Lower leg skin (tissue), 4 donors: ENCODE data around the gene RNF227. TPM values are rescaled to one million over a fixed set of nuclear protein-coding genes. Genes with fewer than 3 reads are reported as not detected.

Source experiments
- DNase-seq, 2 donors: peaks; one replicate each; pipeline ENCODE4 v3.0.0-alpha.2; 2019; ENCODE audit warnings: low spot score in 2 of 2
- H3K4me3 ChIP-seq: fragments of 200-600 bp; sonication (generic); 2 replicates; pipeline ENCODE4 v1.5.1; 2017; ENCODE audit warnings: mild to moderate bottlenecking, low read depth; ENCODE audit not compliant: poor library complexity, severe bottlenecking
- POLR2A ChIP-seq, 2 donors: fragments of 450-650 bp; IDR thresholded peaks; one replicate each; pipeline ENCODE4 v1.6.1; 2016 to 2017; ENCODE audit warnings: antibody characterized with exemption in 2 of 2, mild to moderate bottlenecking in 1 of 2, moderate library complexity in 1 of 2
- WGBS, 2 donors: methylation state at CpG; one replicate each; pipeline ENCODE4 v1.1.5; 2018; 5-methylcytosine and 5-hydroxymethylcytosine counted together
- intact Hi-C: fragments of 100-400 bp; cut with DNase I; formaldehyde crosslinking; loops from one replicate; pipeline ENCODE4 v1.15.0; 2023; ENCODE audit warnings: low total_unique reads
- total RNA-seq, 4 donors: library from RNA; depleted of rRNA; stranded (reverse); fragments of >200 nt; gene quantifications; one replicate each; pipeline ENCODE4 v1.1.0, GENCODE V29; 2016
- TF ChIP-seq, protein P1 (sequence below), 3 donors: fragments of 450-650 bp; IDR thresholded peaks; one replicate each; pipeline ENCODE4 v1.5.1; 2016; ENCODE audit warnings: antibody characterized with exemption in 3 of 3, mild to moderate bottlenecking in 3 of 3, moderate library complexity in 2 of 3

Gene RNF227
- total RNA-seq, 4 donors from 2014 or later: 111 to 202 (median 172) TPM

DNA sequence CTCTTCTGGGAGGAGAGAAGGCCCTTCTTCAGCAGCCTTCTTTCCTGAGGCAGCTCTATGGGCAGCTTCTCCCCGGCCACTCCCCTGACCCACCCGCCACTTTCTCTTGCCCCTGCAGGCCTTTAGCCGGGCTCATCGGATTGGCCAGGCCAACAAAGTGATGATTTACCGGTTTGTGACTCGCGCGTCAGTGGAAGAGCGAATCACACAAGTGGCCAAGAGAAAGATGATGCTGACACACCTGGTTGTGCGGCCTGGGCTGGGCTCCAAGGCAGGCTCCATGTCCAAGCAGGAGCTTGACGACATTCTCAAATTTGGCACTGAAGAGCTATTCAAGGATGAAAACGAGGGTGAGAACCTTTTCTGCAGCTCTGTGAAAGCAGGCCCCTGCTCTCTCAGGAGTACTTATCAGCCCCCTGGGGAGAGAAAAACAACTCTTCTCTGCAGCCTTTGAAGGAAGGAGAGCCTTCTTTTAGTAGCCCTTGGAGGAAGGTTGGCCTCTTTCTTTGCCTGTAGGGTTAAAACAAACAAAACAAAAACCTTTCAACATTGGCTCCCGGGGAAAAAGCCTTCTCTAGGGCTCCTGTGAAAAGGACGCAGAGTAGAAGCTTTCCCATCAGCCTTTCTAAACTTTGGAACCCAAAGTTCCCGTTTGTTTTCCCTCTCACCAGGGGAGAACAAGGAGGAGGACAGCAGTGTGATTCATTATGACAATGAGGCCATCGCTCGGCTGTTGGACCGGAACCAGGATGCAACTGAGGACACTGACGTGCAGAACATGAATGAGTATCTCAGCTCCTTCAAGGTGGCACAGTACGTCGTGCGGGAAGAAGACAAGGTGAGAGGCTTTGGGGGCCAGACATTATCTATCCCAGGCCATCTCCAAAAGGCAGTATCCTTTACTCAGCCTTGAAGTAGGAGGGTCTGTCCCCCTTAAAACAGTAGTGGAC, 12.7 kb downstream of the RNF227 start:
- intact Hi-C loops: no loop called here
- no peak overlapping the region for H3K4me3 ChIP-seq
- DNase-seq: no peak

GRCh38 chr17:7897773-7898172, 18.3 kb downstream of the RNF227 start:
- TF ChIP-seq, protein P1, sequence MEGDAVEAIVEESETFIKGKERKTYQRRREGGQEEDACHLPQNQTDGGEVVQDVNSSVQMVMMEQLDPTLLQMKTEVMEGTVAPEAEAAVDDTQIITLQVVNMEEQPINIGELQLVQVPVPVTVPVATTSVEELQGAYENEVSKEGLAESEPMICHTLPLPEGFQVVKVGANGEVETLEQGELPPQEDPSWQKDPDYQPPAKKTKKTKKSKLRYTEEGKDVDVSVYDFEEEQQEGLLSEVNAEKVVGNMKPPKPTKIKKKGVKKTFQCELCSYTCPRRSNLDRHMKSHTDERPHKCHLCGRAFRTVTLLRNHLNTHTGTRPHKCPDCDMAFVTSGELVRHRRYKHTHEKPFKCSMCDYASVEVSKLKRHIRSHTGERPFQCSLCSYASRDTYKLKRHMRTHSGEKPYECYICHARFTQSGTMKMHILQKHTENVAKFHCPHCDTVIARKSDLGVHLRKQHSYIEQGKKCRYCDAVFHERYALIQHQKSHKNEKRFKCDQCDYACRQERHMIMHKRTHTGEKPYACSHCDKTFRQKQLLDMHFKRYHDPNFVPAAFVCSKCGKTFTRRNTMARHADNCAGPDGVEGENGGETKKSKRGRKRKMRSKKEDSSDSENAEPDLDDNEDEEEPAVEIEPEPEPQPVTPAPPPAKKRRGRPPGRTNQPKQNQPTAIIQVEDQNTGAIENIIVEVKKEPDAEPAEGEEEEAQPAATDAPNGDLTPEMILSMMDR (IDR thresholded peaks at IDR 0.05): no peak
- TF ChIP-seq POLR2A (IDR thresholded peaks at IDR 0.05): no peak
- no peak overlapping the region for H3K4me3 ChIP-seq
- 46 to 50% methylated on average over 6 of the region's 6 CpGs for WGBS, 2 donors
- intact Hi-C loops: loop anchor here (5.0 kb wide), 1 partner anchor 35 kb away; no protein-coding TSS in a partner anchor
- peak in 1 of 2 donors; percentile 67 for DNase-seq

More for the DNA sequence above, 12.7 kb downstream of the RNF227 start:
- WGBS, 2 donors: 76 to 80% methylated on average over 22 of the region's 22 CpGs
- no peak for TF ChIP-seq POLR2A (IDR thresholded peaks at IDR 0.05)
- TF ChIP-seq, protein P1 (IDR thresholded peaks at IDR 0.05): no peak

GRCh38 chr17:7897090-7897489, 19.0 kb downstream of the RNF227 start:
- TF ChIP-seq, protein P1 (IDR thresholded peaks at IDR 0.05): no peak
- no peak for TF ChIP-seq POLR2A (IDR thresholded peaks at IDR 0.05)

GRCh38 chr17:7894866-7895265, 21.2 kb downstream of the RNF227 start:
- no peak for TF ChIP-seq POLR2A (IDR thresholded peaks at IDR 0.05)
- TF ChIP-seq, protein P1 (IDR thresholded peaks at IDR 0.05): no peak
- intact Hi-C loops: loop anchor here (5.0 kb wide), 1 partner anchor 33 kb away; no protein-coding TSS in a partner anchor
- no peak overlapping the region for H3K4me3 ChIP-seq
- peak in 1 of 2 donors; percentile 74 for DNase-seq
- WGBS, 2 donors: 89 to 90% methylated on average over 8 of the region's 8 CpGs

More at GRCh38 chr17:7897090-7897489, 19.0 kb downstream of the RNF227 start:
- peak in 1 of 2 donors; percentile 60 for DNase-seq
- WGBS, 2 donors: 85 to 86% methylated on average over 13 of the region's 13 CpGs
- no peak overlapping the region for H3K4me3 ChIP-seq
- intact Hi-C loops: loop anchor here (5.0 kb wide), 1 partner anchor 35 kb away; no protein-coding TSS in a partner anchor

- intact Hi-C loops: no loop called here
- no peak for TF ChIP-seq POLR2A (IDR thresholded peaks at IDR 0.05)
- TF ChIP-seq, protein P1 (IDR thresholded peaks at IDR 0.05): no peak
- peak in 1 of 2 donors; percentile 50 for DNase-seq
- 88 to 90% methylated on average over 9 of the region's 9 CpGs for WGBS, 2 donors
- H3K4me3 ChIP-seq: no peak overlapping the region
Measured at GRCh38 chr17:7894226-7894625, 21.9 kb downstream of the RNF227 start.
